SU-DHL-6 (cell line): ENCODE results near the gene ZP1.

Source experiments
- H2AFZ ChIP-seq: fragments of 200-600 bp; sonication (generic); 2 replicates; pipeline ENCODE4 v1.6.1; 2014; ENCODE audit warnings: low read depth, mild to moderate bottlenecking, moderate library complexity, mixed read lengths, antibody characterized with exemption, low read length; ENCODE audit not compliant: severe bottlenecking
- H3F3A ChIP-seq: fragments of 200-600 bp; shearing (Covaris generic); 2 replicates; pipeline ENCODE4 v1.6.0; 2016; ENCODE audit warnings: antibody characterized with exemption, mild to moderate bottlenecking; ENCODE audit not compliant: insufficient read depth
- H3K27ac ChIP-seq: fragments of 200-600 bp; sonication (generic); 2 replicates; pipeline ENCODE4 v1.5.1; 2016; ENCODE audit warnings: low read depth, mild to moderate bottlenecking, low read length, moderate library complexity, mixed read lengths
- H3K27me3 ChIP-seq: fragments of 200-600 bp; sonication (generic), shearing (Covaris generic); 2 replicates; pipeline ENCODE4 v1.6.0; 2014; ENCODE audit warnings: mild to moderate bottlenecking, low read length
- H3K36me3 ChIP-seq: fragments of 200-600 bp; sonication (generic); 2 replicates; pipeline ENCODE4 v1.6.1; 2014; ENCODE audit warnings: mild to moderate bottlenecking, low read length, mixed read lengths
- H3K4me2 ChIP-seq: fragments of 300-600, 200-600 bp; shearing (Covaris generic), sonication (generic); 2 replicates; pipeline ENCODE4 v1.6.0; 2014; ENCODE audit warnings: low read length, low read depth, mild to moderate bottlenecking; ENCODE audit not compliant: poor library complexity, severe bottlenecking
- H3K4me3 ChIP-seq: fragments of 200-600 bp; sonication (generic); 2 replicates; pipeline ENCODE4 v1.5.1; 2014; ENCODE audit warnings: antibody characterized with exemption, low read length, mild to moderate bottlenecking, mixed read lengths; ENCODE audit not compliant: insufficient read depth, poor library complexity, severe bottlenecking
- H3K79me2 ChIP-seq: fragments of 200-600 bp; sonication (generic); 2 replicates; pipeline ENCODE4 v1.6.1; 2014; ENCODE audit warnings: mild to moderate bottlenecking, low read length, moderate library complexity; ENCODE audit not compliant: insufficient read depth
- H3K9ac ChIP-seq: fragments of 200-600 bp; sonication (generic); 2 replicates; pipeline ENCODE4 v1.7.0; 2014; ENCODE audit warnings: mild to moderate bottlenecking, low read length
- H3K9me2 ChIP-seq: fragments of 200-600 bp; sonication (generic); replicated peaks from 2 replicates; pipeline ENCODE4 v1.6.1; 2014; ENCODE audit warnings: low read length; ENCODE audit not compliant: insufficient read depth
- H3K9me3 ChIP-seq: fragments of 200-600 bp; sonication (generic); 2 replicates; pipeline ENCODE4 v1.6.1; 2014; ENCODE audit warnings: low read length, mixed read lengths; ENCODE audit not compliant: insufficient read depth
- H4K20me1 ChIP-seq: fragments of 200-600 bp; sonication (generic); 2 replicates; pipeline ENCODE4 v1.6.1; 2014; ENCODE audit warnings: low read depth, mild to moderate bottlenecking, antibody characterized with exemption, low read length, moderate library complexity, mixed read lengths
- CTCF ChIP-seq: fragments of 200-600 bp; sonication (generic); IDR thresholded peaks from one replicate; pipeline ENCODE4 v1.5.1; 2017; ENCODE audit warnings: antibody characterized with exemption, mild to moderate bottlenecking, low read length, moderate library complexity; ENCODE audit not compliant: insufficient read depth, poor library complexity, severe bottlenecking
- EZH2phosphoT487 ChIP-seq: fragments of 200-600 bp; sonication (generic), shearing (Covaris generic); conservative IDR thresholded peaks from 2 replicates; pipeline ENCODE4 v1.6.1; 2018; ENCODE audit warnings: mild to moderate bottlenecking, antibody characterized with exemption, low read length, moderate library complexity, mixed read lengths

The ZP1 gene

GRCh38 chr11:60891103-60891741 is 23.9 kb downstream of the ZP1 start:
- Histone ChIP-seq H2AFZ (no peak overlapping the region), H3F3A (0 out of 2 replicates have a peak, but pooled peaks cover 4% of the 10 kb centered on the region), H3K27ac (no peak overlapping the region), H3K36me3 (0 out of 2 replicates have a peak, but pooled peaks cover 10% of the 10 kb centered on the region), H3K27me3 (no peaks in the 10 kb centered on the region), H3K4me3 (no peak overlapping the region), H3K9me3 (no peaks in the 10 kb centered on the region), H3K9me2 (no peaks in the 10 kb centered on the region), H3K79me2 (no peaks in the 10 kb centered on the region), H3K4me2 (no peak overlapping the region), H3K9ac (no peak overlapping the region), H4K20me1 (no peaks in the 10 kb centered on the region)
- TF ChIP-seq EZH2phosphoT487: no peak
- no peak for TF ChIP-seq CTCF

- peaks cover 9% of the 10 kb centered on the region; the same call in 1 of the 2 replicates for H3F3A ChIP-seq
- no peak overlapping the region for H3K4me3 ChIP-seq
- H3K9me2 ChIP-seq: no peaks in the 10 kb centered on the region
- no peaks in the 10 kb centered on the region for H3K9me3 ChIP-seq
- peaks cover 39% of the 10 kb centered on the region for H3K36me3 ChIP-seq
- no peaks in the 10 kb centered on the region for H3K27me3 ChIP-seq
- H2AFZ ChIP-seq: no peak overlapping the region
- no peaks in the 10 kb centered on the region; the same call in 1 of the 2 replicates for H3K79me2 ChIP-seq
- no peak overlapping the region for H3K9ac ChIP-seq
- no peak overlapping the region for H3K4me2 ChIP-seq
- no peak overlapping the region for H3K27ac ChIP-seq
- no peaks in the 10 kb centered on the region for H4K20me1 ChIP-seq
- TF ChIP-seq EZH2phosphoT487 (no peak), CTCF (no peak)
Observed at GRCh38 chr11:60895687-60896086, 28.3 kb downstream of the ZP1 start.

GRCh38 chr11:60897496-60897895 is 30.2 kb downstream of the ZP1 start:
- no peaks in the 10 kb centered on the region for H3K9me2 ChIP-seq
- peaks cover 34% of the 10 kb centered on the region for H3K36me3 ChIP-seq
- H3K9ac ChIP-seq: no peak overlapping the region
- H4K20me1 ChIP-seq: no peaks in the 10 kb centered on the region
- no peak overlapping the region for H3K4me3 ChIP-seq
- no peaks in the 10 kb centered on the region for H3K9me3 ChIP-seq
- H3K79me2 ChIP-seq: no peaks in the 10 kb centered on the region; the same call in 1 of the 2 replicates
- H3K27me3 ChIP-seq: no peaks in the 10 kb centered on the region
- TF ChIP-seq CTCF (no peak), EZH2phosphoT487 (no peak)
- no peak overlapping the region for H3K27ac ChIP-seq
- H3F3A ChIP-seq: peaks cover 9% of the 10 kb centered on the region; the same call in 1 of the 2 replicates
- H2AFZ ChIP-seq: no peak overlapping the region
- H3K4me2 ChIP-seq: no peak overlapping the region
